ENCODE measurements around the gene CFAP300.

Gene CFAP300

DNA sequence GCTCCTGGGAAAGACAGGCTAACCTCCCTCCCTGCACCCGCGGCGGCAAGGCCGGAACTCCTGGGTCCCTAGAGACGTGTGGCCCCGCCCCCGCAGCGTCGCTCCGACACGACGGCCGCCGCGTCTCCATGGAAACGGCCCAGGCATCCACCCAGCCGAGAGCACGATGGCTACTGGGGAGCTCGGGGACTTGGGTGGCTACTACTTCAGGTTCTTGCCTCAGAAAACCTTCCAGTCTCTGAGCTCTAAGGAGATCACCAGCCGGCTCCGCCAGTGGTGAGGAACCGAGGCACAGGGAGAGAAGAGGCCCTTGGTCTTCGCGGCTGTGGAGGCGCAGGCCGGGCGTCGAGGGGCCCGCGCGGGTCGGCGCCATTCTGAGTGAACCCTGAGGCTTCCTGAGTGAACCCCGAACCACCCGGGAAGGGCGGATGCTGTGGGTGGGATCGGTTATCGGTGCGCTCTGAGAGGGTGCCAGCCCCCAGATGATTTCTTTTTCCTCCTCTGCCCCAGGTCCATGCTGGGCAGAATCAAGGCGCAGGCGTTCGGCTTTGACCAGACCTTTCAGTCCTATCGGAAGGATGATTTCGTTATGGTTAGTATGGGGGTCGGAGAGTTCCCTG lies at the start of gene CFAP300:
Gene CFAP300, plus strand, starts transcription at position 133 of the 620 bp plus-strand sequence. Its CDS starts 34 bp downstream, at position 167.
- Histone ChIP-seq H3K36me3 (no peaks in the 10 kb centered on the region), H3K9me3 (no peaks in the 10 kb centered on the region), H3K4me1 (ENCODE audit: control insufficient read depth in 1 of 2, insufficient read depth in 1 of 2, low read depth in 1 of 2, low read length in 1 of 2) (no peaks in the 10 kb centered on the region), H3K4me3 (ENCODE audit: low read depth in 1 of 2, low read length in 1 of 2) (no peak within 1 kb of the TSS), H3K27me3 (peaks cover 66% of the 10 kb centered on the region), H3K27ac (no peak within 1 kb of the TSS)
- TF ChIP-seq, protein P1, sequence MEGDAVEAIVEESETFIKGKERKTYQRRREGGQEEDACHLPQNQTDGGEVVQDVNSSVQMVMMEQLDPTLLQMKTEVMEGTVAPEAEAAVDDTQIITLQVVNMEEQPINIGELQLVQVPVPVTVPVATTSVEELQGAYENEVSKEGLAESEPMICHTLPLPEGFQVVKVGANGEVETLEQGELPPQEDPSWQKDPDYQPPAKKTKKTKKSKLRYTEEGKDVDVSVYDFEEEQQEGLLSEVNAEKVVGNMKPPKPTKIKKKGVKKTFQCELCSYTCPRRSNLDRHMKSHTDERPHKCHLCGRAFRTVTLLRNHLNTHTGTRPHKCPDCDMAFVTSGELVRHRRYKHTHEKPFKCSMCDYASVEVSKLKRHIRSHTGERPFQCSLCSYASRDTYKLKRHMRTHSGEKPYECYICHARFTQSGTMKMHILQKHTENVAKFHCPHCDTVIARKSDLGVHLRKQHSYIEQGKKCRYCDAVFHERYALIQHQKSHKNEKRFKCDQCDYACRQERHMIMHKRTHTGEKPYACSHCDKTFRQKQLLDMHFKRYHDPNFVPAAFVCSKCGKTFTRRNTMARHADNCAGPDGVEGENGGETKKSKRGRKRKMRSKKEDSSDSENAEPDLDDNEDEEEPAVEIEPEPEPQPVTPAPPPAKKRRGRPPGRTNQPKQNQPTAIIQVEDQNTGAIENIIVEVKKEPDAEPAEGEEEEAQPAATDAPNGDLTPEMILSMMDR (IDR thresholded peaks at IDR 0.05) = no peak

DNA sequence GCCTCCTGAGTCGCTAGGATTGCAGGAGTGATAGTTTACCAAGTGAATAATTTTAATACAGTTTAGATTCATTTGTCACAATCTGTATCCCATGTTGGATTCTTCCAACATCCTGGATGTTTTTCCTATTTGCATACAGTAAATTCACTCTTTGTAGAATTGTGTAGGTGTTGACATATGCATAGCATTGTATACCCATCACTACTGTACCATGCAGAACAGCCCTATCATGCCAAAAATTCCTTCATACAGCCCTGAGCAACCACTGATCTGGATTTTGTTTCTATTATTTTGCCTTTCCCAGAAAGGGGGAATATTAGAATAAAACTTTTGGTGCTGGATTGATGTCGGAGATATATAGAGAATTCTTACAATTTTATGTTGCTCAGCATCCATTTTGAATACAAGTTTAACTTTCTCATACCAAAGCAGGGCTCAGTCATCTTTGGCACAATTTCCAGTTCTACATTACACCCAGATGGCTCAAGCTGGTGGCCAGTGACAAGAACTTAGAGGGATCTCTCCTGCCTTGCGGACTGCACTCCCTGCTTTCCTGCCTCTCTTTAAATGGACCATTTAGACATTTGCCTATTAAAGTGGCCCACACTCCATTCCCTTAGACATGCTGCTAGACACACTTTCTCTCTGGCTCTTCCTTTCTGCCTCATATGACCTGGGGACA lies 45.4 kb upstream of the CFAP300 start:
- H3K27ac ChIP-seq = no peak overlapping the region
- no peaks in the 10 kb centered on the region for H3K9me3 ChIP-seq
- no peaks in the 10 kb centered on the region for H3K36me3 ChIP-seq
- no peaks in the 10 kb centered on the region for H3K27me3 ChIP-seq
- H3K4me1 ChIP-seq (ENCODE audit: control insufficient read depth in 1 of 2, insufficient read depth in 1 of 2, low read depth in 1 of 2, low read length in 1 of 2) = no peaks in the 10 kb centered on the region
- H3K4me3 ChIP-seq (ENCODE audit: low read depth in 1 of 2, low read length in 1 of 2) = no peak overlapping the region
- TF ChIP-seq, protein P1 (IDR thresholded peaks at IDR 0.05) = no peak

DNA sequence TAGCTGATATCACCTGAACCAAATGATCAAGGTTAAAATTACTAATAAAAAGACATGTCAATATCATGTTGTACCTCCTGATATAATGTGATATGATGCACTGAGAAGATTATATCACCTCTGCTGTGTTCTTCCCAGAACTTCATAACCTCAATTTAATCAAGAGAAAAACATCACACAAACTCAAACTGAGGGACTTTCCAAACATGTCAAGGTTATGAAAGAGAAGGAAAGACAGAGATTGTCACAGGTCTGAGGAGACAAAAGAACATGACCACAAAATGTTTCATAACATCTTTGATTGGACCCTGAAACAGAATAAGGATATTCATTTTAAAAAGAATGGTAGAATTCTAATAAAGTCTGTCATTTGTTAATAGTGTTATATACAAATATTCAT lies 43.0 kb upstream of the CFAP300 start:
- Histone ChIP-seq H3K4me3 (ENCODE audit: low read depth in 1 of 2, low read length in 1 of 2) (no peak overlapping the region), H3K9me3 (no peaks in the 10 kb centered on the region), H3K36me3 (no peaks in the 10 kb centered on the region), H3K27me3 (peaks cover 3% of the 10 kb centered on the region), H3K27ac (no peak overlapping the region), H3K4me1 (ENCODE audit: control insufficient read depth in 1 of 2, insufficient read depth in 1 of 2, low read depth in 1 of 2, low read length in 1 of 2) (no peaks in the 10 kb centered on the region)
- TF ChIP-seq, protein P1 (IDR thresholded peaks at IDR 0.05) = no peak

DNA sequence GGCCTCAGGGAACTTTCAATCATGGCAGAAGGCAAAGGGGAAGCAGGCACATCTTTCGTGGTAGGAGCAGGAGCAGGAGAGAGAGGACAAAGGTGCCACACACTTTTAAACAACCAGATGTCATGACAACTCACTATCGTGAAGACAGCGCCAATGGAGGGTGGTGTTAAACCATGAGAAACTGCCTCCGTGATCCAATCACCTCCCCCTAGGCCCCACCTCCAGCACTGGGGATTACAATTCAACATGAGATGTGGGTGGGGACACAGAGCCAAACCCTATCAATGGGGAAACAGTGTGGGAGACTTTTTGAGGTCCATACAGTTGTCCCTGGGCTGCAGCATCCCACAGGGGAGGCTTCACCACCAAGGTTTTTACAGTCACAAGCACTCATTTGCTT lies 41.9 kb upstream of the CFAP300 start:
- TF ChIP-seq, protein P1 (IDR thresholded peaks at IDR 0.05) = no peak
- H3K4me3 ChIP-seq (ENCODE audit: low read depth in 1 of 2, low read length in 1 of 2) = no peak overlapping the region
- H3K27me3 ChIP-seq = peaks cover 14% of the 10 kb centered on the region
- no peaks in the 10 kb centered on the region for H3K9me3 ChIP-seq
- no peaks in the 10 kb centered on the region for H3K4me1 ChIP-seq (ENCODE audit: control insufficient read depth in 1 of 2, insufficient read depth in 1 of 2, low read depth in 1 of 2, low read length in 1 of 2)
- no peak overlapping the region for H3K27ac ChIP-seq
- no peaks in the 10 kb centered on the region for H3K36me3 ChIP-seq

DNA sequence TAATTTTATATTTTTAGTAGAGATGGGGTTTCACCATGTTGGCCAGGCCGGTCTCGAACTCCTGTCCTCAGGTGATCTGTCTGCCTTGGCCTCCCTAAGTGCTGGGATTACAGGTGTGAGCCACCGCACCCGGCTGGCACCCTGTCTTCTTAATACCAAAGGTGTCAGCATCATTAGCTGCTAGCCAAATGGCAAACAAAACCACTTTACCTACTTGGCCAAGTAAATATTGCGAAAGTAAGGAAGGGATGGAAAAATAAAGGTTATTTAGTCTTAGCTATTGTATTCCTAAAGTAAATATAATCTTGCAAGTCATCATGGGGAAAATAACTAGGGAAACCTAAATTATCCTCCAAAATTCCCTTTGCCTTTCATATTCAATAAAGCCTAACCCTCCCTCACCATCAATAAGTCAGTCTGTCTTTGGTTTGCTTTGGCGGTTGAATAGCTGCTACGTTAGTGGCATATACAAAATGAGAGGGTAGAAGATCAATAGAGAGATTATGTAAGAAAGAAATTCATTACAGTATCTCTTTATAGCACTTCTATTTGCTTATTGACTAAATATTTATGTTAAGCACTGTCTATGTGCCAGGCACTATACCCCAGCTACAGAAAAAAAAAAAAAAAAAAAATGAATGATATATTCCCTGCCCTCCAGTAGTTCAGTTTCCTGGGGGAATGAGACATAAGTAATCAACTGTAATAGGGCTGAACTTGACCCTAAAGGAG lies 40.2 kb upstream of the CFAP300 start:
- Histone ChIP-seq H3K4me3 (ENCODE audit: low read depth in 1 of 2, low read length in 1 of 2) (no peak overlapping the region), H3K9me3 (no peaks in the 10 kb centered on the region), H3K27ac (no peak overlapping the region), H3K4me1 (ENCODE audit: control insufficient read depth in 1 of 2, insufficient read depth in 1 of 2, low read depth in 1 of 2, low read length in 1 of 2) (no peaks in the 10 kb centered on the region), H3K27me3 (peaks cover 31% of the 10 kb centered on the region), H3K36me3 (no peaks in the 10 kb centered on the region)
- TF ChIP-seq, protein P1 (IDR thresholded peaks at IDR 0.05) = no peak
